Inflammatory macrophage treated with lipopolysaccharide for 4 hours (primary cell): Measurements from ENCODE around the gene APPBP2.
"Not testable (repeated sequence)": the region's sequence is repeated elsewhere in the genome, so short reads cannot be mapped to it uniquely, and the experiment has no call there.

ENCODE experiments used
- DNase-seq: peaks from one replicate; pipeline ENCODE4 v3.0.0-alpha.2; 2020

Gene APPBP2

DNA sequence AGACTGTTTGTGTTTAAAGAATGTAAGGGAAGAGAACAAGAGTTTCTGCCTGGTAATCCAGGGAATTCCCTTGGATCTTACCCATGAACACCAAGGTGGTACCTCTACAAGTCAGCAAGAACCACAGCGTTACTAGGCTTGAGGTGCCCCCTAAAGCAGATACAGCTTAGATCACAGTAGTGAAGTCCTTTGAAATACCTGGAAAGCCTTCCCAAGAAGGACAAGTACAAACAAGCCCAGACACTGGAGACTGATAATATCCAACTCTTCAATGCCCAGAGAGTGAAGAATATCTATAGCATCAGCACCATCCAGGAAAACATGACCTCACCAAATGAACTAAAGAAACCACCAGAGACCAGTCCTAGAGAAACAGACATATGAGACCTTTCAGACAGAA lies 3.8 kb upstream of the APPBP2 start:
- DNase-seq = no peak

DNA sequence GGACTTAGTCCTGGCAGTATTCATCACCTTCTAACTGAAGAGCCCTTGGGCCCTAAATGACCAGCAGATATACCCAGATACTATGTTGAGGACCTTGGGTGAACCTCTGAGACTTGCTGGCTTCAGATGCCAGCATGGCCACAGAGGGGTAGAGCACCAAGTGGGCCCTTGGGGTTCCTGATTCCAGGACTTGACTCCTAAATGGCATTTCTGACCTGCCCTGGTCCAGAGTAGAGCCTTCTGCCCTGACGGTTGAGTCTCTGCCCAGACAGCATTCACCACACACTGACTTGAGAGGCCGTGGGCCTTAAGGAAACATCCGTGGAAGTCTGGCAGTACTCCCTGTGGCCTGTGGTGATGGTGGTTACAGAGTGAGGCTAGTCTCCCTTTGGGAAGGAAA lies 2.8 kb upstream of the APPBP2 start:
- DNase-seq = no peak

DNA sequence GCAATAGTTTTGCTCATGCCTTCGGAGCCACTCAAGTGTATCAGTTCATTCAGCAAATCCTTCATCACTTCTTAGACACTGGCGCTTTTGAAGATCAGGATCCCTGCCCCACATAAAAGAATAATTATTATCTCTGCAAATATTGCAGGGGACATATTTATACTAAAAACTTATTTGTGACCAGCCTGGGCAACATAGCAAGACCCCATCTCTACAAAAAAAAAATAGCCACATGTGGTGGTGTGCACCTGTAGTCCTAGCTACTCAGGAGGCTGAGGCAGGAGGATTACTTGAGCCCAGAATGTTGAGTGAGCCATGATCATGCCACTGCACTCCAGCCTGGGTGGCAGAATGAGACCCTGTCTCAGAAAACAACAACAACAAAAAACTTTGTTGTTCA lies 1.7 kb upstream of the APPBP2 start:
- no peak for DNase-seq

DNA sequence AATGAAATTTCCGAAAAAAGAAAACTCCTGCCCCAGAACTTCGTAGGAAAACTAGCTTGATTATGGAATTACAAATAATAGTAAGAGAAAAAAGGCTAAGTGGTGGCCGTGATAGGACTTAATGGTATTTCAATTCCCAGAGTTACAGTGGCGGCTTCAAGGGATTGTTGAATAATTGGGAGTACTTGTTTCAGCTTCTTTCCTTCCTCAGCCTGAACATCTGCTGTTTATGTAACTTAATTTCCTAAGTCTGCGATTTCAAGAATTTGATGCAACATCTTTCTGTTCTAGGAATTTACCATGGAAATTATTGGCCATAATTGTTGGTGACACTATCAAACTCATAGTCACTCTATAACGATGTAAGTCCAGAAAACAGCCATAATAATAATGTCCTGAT lies 684 bp upstream of the APPBP2 start:
- peak; percentile 39 for DNase-seq

DNA sequence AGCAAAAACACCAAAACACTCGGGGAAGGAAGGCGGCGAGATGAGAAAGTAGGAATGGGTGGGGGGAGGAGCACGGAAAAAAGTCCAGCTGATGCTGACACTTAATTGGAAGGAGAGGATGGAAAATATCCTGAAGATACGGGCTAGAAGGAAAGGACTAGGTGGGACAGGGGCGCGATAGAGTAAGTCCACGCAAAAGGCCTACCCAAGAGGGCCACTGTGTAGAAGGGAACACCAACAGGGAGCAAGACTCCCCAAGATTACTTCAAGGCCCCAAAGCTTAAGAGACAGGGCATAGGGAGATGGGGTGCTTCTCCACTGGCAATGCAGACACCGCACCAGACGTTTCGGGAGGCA lies 736 bp downstream of the APPBP2 start:
- no peak for DNase-seq

DNA sequence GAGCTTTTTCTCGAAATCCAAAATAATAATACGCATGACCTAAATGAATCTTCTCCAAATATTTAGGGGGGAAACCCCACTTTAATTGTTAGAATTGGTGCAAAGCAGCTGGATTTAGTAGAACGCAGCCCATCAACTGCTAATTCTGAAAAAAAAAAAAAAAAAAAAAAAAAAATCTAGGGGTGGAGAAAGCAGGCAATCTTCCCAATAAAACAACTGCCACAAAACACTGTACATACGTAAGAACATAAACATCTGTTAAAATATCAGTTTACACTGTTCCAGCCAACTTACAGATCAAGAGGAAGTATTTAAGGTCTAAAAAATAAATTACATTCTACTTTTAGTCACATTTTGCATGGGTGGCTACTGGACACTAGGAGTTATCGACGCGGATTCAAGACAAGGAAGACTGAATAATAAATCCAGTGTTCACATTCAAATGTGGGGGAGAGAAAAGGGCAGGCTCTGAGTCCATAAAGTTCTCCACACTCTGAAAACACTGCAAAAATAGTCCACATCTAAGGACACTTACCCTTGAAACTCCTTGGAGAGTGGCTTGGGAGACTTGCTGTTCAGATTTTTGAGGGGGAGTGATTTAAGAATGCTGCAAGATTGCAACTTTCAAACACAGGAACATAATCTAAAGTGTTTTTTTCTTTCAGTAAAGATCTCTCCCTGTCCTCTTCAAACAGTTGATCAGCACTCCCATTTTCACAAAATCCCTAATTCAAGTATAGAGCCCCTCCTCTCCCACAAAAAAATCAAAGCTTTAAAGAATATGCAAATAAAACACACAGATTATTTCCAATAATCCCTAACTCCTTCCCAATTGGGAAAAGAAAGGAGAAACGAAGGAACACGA lies 1.3 kb downstream of the APPBP2 start:
- DNase-seq = peak; percentile 7

DNA sequence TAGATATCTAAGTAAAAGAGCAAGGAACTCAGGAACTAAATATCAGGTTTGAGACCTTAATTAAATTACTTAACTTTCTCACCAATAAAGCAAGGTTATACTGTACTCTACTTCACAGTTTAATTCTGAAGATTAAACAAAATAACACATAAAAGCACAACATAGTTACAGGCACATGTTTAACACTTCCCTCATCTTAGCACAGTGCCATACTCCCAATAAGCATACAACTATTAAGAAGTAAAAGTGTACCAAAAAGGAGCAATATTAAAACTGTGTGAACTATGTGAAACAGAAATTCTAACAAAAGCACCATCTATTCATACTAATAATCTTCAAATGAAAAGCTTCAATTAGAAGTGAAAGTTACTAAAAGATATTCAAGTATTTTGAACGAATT lies 2.2 kb downstream of the APPBP2 start:
- DNase-seq = no peak

DNA sequence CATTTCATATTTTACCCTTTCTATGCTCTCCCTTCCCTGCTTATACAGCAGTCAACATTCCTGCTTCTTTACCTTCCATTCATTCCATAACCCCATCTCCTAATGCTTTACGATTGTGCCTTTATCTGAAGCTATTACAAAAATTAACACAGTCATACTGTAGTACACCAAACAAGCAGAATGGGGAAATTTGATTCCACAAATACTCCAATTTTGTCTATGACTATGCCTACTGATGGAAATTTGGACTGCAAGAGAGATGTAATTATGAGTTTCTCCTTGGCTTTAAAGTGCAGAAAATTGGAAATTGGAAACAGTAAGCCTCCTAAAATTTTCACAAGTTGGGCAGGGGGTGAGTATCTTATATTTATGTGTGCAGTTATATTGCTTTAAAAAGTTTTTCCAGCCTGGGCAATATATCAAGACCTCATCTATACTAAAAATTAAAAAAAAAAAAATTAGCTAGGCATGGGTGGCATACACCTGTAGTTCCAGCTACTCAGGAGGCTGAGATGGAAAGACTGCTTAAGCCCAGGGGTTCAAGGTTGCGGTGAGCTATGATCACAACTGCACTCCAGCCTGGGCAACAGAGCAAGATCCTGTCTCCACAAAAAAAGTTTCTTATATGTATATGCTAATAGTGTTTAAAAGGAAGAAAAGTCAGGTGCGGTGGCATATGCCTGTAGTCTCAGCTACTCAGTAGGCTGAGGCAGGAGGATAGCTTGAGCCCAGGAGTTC lies 3.0 kb downstream of the APPBP2 start:
- no peak for DNase-seq

DNA sequence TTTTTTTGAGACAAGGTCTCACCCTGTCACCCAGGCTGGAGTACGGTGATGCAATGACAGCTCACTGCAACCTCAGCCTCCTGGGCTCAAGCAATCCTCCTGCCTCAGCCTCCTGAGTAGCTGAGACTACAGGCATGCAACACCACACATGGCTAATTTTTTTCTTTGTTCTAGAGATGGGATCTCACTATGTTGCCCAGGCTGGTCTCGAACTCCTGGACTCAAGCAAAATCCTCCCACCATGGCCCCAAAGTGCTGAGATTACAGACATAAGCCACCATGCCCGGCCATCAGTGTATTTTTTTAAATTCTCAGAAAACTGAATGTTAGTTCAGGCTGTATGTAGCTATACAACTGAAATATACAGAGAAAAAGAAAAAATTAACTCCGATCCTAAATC lies 6.2 kb downstream of the APPBP2 start:
- DNase-seq = no peak

DNA sequence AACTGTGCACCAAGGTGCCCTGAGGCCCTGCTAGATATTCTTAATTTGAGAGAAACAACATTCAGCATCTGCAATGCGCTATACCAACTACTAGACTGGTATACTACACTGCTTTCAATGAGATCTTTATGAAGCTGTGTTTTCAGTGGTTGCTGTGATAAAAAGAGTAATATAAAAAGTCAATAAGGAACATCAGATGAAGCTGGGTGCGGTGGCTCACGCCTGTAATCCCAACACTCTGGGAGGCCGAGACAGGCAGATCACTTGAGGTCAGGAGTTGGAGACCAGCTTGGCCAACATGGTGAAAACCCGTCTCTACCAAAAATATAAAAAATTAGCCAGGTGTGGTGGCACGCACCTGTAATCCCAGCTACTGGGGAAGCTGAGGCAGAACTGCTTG lies 10.4 kb downstream of the APPBP2 start:
- not testable (repeated sequence) for DNase-seq

DNA sequence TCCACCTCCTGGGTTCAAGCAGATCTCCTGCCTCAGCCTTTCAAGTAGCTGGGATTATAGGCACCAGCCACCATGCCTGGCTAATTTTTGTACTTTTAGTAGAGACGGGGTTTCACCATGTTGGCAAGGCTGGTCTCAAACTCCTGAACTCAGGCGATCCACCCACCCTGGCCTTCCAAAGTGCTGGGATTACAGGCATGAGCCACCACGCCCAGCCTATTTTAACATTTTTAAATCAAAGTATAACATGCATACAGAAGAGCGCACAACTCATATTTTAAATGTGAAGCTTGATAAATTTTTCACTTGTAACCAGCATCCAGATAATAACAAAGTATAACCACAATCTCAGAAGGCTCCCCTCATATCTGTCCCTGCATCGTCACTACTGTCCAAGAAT lies 10.8 kb downstream of the APPBP2 start:
- DNase-seq = not testable (repeated sequence)

DNA sequence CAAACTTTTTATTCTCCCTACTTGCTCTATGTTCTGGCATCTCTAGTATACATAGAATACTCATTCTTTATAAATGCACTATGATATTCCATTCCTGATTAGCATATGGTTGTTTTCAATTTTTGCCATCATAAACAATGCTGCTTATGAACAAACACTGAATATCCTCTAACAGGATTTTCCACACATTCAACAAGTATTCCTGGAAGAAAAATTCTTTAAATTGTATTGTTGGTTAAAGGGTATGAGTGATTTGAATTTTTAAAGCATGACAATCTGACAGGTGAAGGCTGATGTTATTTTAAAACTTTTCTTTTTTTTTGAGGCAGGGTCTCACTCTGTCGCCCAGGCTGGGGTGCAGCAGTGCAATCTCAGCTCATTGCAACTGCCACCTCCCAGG lies 11.5 kb downstream of the APPBP2 start:
- no peak for DNase-seq

DNA sequence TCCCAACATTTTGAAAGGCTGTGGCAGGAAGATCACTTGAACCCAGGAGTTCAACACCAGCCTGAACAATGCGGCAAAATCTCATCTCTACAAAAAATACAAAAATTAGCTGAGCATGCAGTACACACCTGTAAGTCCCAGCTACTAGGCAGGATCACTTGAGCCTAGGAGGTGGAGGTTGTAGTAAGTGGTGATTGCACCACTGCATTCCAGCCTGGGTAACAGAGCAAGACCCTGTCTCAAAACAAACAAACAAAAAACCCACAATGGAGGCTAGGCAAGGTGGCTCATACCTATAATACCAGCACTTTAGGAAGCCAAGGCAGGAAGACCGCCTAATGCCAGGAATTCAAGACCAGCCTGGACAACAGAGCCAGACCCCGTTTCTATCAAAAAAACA lies 12.0 kb downstream of the APPBP2 start:
- DNase-seq = no peak

DNA sequence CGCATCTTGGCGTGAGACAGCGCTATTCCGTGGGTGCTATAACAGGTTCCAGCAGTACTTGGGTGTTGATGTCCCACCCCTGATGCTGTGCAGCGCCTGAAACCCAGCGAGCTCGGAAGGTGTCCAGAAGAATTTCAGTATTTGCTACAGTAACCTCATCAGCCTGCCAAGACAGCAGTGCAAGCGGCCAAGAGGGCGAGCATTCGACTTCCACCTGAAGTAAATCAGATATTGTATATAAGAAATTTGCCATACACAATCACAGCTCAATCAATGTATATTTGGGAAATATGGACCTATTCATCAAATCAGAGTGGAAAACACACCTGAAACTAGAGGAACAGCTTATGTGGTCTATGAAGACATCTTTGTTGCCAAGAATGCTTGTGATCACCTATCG lies 13.0 kb downstream of the APPBP2 start:
- DNase-seq = no peak

DNA sequence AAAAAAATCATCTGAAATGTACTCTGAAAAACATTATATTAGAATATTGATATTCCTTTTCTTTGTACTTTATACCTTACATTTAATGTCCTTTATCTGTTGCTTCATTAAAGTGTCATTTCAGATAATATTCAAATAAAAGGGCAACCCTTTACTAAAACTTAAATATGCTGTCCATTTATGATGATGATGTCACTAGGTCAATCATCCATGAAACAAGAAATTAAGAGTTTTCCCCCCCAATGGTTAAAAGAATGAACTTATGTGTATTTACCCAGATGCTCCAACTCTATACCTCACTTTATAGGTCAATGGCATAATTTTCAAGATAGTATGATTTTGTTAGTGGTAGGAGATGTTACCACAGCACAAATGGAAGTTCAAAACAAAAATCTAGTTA lies 15.3 kb downstream of the APPBP2 start:
- no peak for DNase-seq

DNA sequence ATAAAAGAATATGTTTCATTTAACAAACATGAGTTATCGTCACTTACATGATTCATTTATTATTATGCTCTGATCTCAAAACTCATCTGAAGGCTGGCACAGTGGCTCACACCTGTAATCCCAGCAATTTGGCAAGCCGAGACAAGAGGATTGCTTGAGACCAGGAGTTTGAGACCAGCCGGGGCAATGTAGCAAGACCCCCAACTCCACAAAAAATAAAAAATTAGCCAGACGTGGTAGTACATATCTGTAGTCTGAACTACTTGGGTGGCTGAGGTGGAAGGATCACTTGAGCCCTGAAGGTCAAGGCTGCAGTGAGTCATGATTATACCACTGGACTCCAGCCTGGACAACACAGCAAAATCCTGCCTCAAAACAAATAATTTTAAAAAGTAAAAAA lies 16.0 kb downstream of the APPBP2 start:
- no peak for DNase-seq

DNA sequence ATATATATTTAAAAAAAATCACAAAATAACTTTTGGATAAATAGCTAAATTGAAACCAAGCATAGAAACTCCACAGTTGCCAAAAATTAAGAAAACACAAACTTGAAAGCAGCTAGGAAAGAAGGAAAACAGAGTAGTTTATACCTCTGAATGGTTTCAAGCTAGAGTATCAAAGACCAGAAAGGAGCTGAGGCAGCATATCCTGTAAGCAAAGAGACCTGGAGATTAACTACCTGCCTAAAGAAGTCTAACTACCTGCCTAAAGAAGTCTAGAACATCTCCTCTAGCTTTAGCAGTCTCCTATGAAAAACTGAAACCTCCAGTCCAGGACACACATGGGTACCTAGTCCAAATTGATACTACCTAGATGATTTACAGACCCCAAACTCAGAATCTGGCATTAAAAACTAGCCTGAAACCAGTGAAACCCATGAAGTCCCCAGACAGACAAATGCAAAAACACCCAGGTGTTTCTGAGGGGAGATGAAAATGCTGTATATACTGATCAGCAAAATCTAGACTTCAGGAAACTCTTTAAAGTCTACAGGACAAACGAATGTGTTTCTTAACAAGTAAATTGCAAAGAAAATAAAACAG lies 17.6 kb downstream of the APPBP2 start:
- DNase-seq = no peak

DNA sequence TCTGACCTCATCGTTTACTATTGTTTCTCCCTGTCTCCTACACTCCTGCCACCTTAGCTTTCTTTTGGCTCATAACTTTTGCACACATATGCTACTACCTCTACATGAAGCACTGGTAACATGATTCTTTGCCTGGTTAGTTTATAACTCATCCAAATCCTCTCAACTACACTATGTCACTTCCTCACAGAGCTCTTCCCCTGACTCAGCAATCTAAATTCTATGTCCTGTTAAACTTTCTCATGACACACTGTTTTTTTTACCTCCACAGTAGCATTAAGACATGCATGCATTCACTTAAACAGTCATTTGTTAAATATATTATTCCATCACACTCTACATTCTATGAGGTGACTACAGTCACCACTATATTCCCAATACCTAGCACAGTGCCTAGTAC lies 19.7 kb downstream of the APPBP2 start:
- peak; percentile 48 for DNase-seq

DNA sequence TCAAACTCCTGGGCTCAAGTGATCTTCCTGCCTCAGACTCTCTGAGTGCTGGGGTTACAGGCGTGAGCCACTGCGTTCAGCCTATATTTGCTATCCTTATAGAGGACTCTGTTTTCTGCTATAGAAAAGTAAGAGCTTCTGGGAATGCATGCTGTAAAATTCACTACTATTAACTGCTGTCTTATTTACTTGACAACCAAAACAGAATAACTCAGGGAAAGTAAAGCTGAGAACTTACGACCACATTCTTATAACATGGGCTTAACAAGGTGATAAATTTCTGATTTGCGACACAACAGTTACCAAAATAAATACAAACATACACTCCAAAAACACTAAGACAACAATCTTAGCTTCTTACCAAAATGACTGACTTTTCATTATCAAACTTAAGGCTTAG lies 23.9 kb downstream of the APPBP2 start:
- no peak for DNase-seq

DNA sequence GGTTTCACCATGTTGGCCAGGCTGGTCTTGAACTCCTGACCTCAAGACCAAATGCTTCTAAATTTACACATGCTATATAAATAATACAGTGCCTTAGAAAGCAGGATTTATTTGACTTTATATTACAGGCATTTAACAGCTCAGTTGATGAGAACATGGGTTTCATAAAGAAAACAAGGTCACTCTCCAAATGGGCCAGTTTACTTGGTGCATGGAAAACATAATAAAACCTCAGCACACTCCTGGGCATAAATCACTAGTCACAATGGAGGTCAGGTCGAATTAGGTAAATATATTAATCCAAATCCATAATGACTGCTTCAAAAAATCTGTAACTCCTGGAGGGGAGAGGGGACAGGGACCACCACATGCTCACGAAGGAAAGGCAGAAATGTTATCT lies 24.5 kb downstream of the APPBP2 start:
- DNase-seq = no peak

DNA sequence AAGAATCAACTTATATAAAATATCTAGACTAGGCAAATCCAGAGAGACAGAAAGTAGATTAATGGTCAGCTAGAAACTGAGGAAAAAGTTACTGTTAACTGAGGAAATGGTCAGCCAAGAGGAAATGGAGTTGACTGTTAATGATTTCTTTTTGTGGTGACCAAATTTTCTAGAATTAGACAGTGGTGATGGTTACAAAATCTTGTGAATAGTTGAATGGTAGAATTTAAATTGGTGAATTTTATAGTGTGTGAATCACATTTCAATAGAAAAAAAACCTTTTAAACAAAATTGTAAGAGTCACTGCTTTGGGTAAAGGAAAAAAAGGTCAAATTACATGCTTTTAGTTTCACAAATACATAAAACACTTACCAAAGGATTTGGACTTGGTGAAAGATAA lies 30.0 kb downstream of the APPBP2 start:
- DNase-seq = no peak

DNA sequence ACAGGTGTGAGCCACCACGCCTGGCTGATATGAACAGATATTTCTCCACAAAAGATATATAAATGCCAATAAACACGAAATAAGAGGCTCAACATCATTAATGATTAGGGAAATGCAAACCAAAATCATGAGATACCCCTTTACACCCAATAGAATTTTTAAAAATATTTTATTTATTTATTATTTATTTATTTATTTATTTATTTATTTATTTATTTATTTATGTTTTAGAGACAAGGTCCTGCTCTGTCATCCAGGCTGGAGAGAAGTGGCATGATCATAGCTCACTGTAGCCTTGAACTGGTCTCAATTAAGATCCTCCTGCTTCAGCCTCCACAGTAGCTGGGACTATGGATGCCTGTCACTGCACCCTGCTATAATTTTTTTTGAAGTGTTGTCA lies 30.8 kb downstream of the APPBP2 start:
- no peak for DNase-seq

DNA sequence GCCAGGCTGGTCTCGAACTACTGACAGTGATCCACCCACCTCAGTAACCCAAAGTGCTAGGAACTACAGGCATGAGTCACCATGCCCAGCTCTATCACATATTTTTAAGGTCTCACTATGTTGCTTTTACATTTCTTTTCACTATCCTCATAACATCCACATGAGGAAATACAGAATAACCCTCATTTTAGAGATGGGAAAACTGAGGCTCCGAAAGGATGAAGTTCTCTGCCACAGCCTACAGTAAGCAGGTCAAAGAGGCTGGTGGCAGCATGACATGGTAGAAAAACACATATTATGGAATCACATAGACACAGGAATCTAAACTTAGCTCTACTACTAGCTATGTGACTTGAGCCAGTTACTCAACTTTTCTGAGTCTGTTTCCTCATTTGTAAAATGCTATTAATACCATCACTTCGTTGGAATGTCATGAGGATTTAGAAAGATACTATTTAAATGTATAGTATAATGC lies 32.2 kb downstream of the APPBP2 start:
- DNase-seq = peak; percentile 78

DNA sequence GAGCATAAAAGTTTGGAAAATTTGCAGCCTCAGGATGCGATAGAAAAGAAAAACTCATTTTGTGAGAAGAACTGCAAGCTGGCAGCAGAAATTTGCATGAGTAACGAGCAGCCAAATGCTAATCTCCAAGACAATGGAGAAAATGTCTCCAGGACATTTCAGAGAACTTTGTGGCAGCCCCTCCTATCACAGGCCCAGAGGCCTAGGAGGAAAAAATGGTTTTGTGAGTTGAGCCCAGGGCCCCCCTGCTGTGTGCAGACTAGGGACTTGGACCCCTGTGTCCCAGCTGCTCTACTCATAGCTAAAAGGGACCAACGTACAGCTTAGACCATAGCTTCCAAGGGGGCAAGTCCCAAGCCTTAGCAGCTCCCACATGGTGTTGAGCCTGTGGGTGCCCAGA lies 34.3 kb downstream of the APPBP2 start:
- DNase-seq = no peak
